ENCODE results near the gene HEXIM2. TPM values are rescaled to one million over a fixed set of nuclear protein-coding genes. Genes with fewer than 3 reads are reported as not detected.
A peak's percentile ranks its signal among the peaks of the same experiment; 100 is the strongest.

HEXIM2 gene
- total and polyA plus RNA-seq, 2 of the 13 experiments (the other 11 are each of a cell fraction or from before 2014, with no cell fraction given) = 27.1 to 32.4 TPM

DNA sequence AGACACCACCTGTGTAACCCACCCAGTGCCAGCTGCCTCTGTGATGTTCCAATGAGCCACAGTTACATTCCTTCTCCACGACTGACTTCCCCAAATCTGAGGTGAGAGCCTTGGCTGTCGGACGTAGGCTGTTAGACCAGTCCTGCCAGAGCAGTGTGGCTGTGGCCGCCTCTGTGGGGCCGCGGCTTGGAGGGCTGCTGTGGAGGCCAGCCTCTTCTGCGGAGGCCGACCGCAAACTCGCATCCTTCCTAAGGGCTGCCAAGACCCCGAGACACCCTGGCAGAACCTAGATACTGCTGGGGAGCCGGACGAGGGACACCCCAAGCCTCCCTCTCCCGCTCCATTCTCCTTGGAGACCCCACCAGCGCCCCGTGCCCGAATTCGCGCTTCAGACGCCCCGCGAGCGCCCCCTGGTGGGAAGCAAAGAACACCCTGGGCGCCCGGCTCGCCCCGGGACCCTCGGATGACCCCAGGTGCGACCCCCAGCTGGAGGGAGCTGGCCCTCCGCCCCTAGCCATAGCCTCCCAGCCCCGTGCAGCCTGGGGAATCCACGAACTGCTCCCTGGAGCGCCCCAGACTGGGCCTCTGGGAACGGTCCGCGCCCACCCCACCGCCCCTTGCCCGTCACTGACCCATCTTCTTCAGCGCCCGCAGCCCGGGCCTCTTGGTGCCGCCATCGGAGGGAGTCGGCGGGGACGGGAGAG is 29.9 kb upstream of the HEXIM2 start (continued):
- no peak for TF ChIP-seq ZBTB33 (CRISPR knock-in tag; IDR thresholded peaks at IDR 0.05)
- no peak for TF ChIP-seq PLSCR1 (CRISPR knock-in tag; IDR thresholded peaks at IDR 0.05; ENCODE audit: borderline replicate concordance)
- TF ChIP-seq, protein P1, sequence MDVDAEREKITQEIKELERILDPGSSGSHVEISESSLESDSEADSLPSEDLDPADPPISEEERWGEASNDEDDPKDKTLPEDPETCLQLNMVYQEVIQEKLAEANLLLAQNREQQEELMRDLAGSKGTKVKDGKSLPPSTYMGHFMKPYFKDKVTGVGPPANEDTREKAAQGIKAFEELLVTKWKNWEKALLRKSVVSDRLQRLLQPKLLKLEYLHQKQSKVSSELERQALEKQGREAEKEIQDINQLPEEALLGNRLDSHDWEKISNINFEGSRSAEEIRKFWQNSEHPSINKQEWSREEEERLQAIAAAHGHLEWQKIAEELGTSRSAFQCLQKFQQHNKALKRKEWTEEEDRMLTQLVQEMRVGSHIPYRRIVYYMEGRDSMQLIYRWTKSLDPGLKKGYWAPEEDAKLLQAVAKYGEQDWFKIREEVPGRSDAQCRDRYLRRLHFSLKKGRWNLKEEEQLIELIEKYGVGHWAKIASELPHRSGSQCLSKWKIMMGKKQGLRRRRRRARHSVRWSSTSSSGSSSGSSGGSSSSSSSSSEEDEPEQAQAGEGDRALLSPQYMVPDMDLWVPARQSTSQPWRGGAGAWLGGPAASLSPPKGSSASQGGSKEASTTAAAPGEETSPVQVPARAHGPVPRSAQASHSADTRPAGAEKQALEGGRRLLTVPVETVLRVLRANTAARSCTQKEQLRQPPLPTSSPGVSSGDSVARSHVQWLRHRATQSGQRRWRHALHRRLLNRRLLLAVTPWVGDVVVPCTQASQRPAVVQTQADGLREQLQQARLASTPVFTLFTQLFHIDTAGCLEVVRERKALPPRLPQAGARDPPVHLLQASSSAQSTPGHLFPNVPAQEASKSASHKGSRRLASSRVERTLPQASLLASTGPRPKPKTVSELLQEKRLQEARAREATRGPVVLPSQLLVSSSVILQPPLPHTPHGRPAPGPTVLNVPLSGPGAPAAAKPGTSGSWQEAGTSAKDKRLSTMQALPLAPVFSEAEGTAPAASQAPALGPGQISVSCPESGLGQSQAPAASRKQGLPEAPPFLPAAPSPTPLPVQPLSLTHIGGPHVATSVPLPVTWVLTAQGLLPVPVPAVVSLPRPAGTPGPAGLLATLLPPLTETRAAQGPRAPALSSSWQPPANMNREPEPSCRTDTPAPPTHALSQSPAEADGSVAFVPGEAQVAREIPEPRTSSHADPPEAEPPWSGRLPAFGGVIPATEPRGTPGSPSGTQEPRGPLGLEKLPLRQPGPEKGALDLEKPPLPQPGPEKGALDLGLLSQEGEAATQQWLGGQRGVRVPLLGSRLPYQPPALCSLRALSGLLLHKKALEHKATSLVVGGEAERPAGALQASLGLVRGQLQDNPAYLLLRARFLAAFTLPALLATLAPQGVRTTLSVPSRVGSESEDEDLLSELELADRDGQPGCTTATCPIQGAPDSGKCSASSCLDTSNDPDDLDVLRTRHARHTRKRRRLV (CRISPR knock-in tag; IDR thresholded peaks at IDR 0.05) = no peak
- no peak for TF ChIP-seq MZF1 (CRISPR knock-in tag; IDR thresholded peaks at IDR 0.05; ENCODE audit: borderline replicate concordance)
- TF ChIP-seq ZNF326 (CRISPR knock-in tag; IDR thresholded peaks at IDR 0.05; ENCODE audit: borderline replicate concordance) = 0 out of 2 replicates have a peak, but pooled peaks have one; percentile 9
- TF ChIP-seq ATAD3A (CRISPR knock-in tag; IDR thresholded peaks at IDR 0.05) = no peak
- no peak for TF ChIP-seq PAX8 (CRISPR knock-in tag; IDR thresholded peaks at IDR 0.05; ENCODE audit: borderline replicate concordance)
- TF ChIP-seq ZBED4 (CRISPR knock-in tag; IDR thresholded peaks at IDR 0.05; ENCODE audit: borderline replicate concordance) = peak; percentile 55; the same call in 1 of the 2 replicates
- no peak for TF ChIP-seq ONECUT2 (CRISPR knock-in tag; IDR thresholded peaks at IDR 0.05)
- TF ChIP-seq ZNF552 (CRISPR knock-in tag; IDR thresholded peaks at IDR 0.05; ENCODE audit: borderline replicate concordance) = no peak
- peak; percentile 37; the same call in 1 of the 2 replicates for TF ChIP-seq MEIS2 (CRISPR knock-in tag; IDR thresholded peaks at IDR 0.05)
- no peak for TF ChIP-seq ZNF253 (CRISPR knock-in tag; IDR thresholded peaks at IDR 0.05; ENCODE audit: borderline replicate concordance)
- TF ChIP-seq, protein P2, sequence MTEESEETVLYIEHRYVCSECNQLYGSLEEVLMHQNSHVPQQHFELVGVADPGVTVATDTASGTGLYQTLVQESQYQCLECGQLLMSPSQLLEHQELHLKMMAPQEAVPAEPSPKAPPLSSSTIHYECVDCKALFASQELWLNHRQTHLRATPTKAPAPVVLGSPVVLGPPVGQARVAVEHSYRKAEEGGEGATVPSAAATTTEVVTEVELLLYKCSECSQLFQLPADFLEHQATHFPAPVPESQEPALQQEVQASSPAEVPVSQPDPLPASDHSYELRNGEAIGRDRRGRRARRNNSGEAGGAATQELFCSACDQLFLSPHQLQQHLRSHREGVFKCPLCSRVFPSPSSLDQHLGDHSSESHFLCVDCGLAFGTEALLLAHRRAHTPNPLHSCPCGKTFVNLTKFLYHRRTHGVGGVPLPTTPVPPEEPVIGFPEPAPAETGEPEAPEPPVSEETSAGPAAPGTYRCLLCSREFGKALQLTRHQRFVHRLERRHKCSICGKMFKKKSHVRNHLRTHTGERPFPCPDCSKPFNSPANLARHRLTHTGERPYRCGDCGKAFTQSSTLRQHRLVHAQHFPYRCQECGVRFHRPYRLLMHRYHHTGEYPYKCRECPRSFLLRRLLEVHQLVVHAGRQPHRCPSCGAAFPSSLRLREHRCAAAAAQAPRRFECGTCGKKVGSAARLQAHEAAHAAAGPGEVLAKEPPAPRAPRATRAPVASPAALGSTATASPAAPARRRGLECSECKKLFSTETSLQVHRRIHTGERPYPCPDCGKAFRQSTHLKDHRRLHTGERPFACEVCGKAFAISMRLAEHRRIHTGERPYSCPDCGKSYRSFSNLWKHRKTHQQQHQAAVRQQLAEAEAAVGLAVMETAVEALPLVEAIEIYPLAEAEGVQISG (CRISPR knock-in tag; IDR thresholded peaks at IDR 0.05) = no peak; the same call in none of the 2 replicates
